OCI-LY3 (cell line): ENCODE data around the gene ATP2C2.
A peak's percentile ranks its signal among the peaks of the same experiment; 100 is the strongest.

ENCODE experiments used
- H2AFZ ChIP-seq: fragments of 200-600, 300-600 bp; shearing (Covaris generic); 2 replicates; pipeline ENCODE4 v1.6.0; 2014; ENCODE audit warnings: antibody characterized with exemption, low read depth, low read length
- H3K27ac ChIP-seq: fragments of 200-600, 300-600 bp; sonication (generic); 2 replicates; pipeline ENCODE4 v1.5.1; 2014; ENCODE audit warnings: mild to moderate bottlenecking, low read length, moderate library complexity, mixed read lengths
- H3K27me3 ChIP-seq: fragments of 200-600, 300-600 bp; sonication (generic); 2 replicates; pipeline ENCODE4 v1.6.1; 2014; ENCODE audit warnings: low read depth, low read length, mixed read lengths
- H3K36me3 ChIP-seq: fragments of 200-600, 300-600 bp; sonication (generic); replicated peaks from 2 replicates; pipeline ENCODE3; 2014; ENCODE audit warnings: low read depth, low read length, mixed read lengths
- H3K4me1 ChIP-seq: fragments of 300-600, 200-600 bp; sonication (generic); 2 replicates; pipeline ENCODE4 v1.6.1; 2014; ENCODE audit warnings: low read length, mixed read lengths
- H3K4me2 ChIP-seq: fragments of 200-600, 300-600 bp; sonication (generic); 2 replicates; pipeline ENCODE4 v1.6.1; 2014; ENCODE audit warnings: low read length, mixed read lengths
- H3K4me3 ChIP-seq: fragments of 300-600, 200-600 bp; sonication (generic); 2 replicates; pipeline ENCODE4 v1.5.1; 2014; ENCODE audit warnings: antibody characterized with exemption, mild to moderate bottlenecking, low read length, moderate library complexity
- H3K79me2 ChIP-seq: fragments of 300-600, 200-600 bp; shearing (Covaris generic); 2 replicates; pipeline ENCODE4 v1.6.1; 2014; ENCODE audit warnings: mild to moderate bottlenecking, low read length, mixed read lengths
- H3K9ac ChIP-seq: fragments of 300-600, 200-600 bp; shearing (Covaris generic); 2 replicates; pipeline ENCODE4 v1.6.0; 2014; ENCODE audit warnings: mild to moderate bottlenecking, low read length, moderate library complexity
- H3K9me3 ChIP-seq: fragments of 200-600, 300-600 bp; shearing (Covaris generic); 2 replicates; pipeline ENCODE4 v1.6.1; 2014; ENCODE audit warnings: low read length, mixed read lengths; ENCODE audit not compliant: insufficient read depth
- H4K20me1 ChIP-seq: fragments of 200-600, 300-600 bp; sonication (generic); 2 replicates; pipeline ENCODE4 v1.6.1; 2016; ENCODE audit warnings: low read length, mixed read lengths; ENCODE audit not compliant: insufficient read depth
- EZH2phosphoT487 ChIP-seq: fragments of 200-600 bp; shearing (Covaris generic); IDR thresholded peaks from 2 replicates; pipeline ENCODE4 v1.6.1; 2018; ENCODE audit warnings: antibody characterized with exemption, mixed run types, low read depth
- TF ChIP-seq, protein P1 (sequence below): fragments of 200-600, 300-600 bp; sonication (generic); IDR thresholded peaks from 2 replicates; pipeline ENCODE4 v1.5.1; 2014; ENCODE audit warnings: antibody characterized with exemption, low read length, low read depth

ATP2C2 gene

GRCh38 chr16:84366208-84366607, 2.1 kb upstream of the ATP2C2 start:
- H3K4me3 ChIP-seq: no peak overlapping the region
- no peak overlapping the region for H2AFZ ChIP-seq
- H3K4me1 ChIP-seq: peaks cover 5% of the 10 kb centered on the region; the same call in 1 of the 2 replicates
- H3K36me3 ChIP-seq: no peaks in the 10 kb centered on the region
- no peak overlapping the region for H3K4me2 ChIP-seq
- no peaks in the 10 kb centered on the region for H4K20me1 ChIP-seq
- H3K27ac ChIP-seq: no peak overlapping the region
- no peaks in the 10 kb centered on the region for H3K79me2 ChIP-seq
- H3K9me3 ChIP-seq: no peaks in the 10 kb centered on the region
- H3K27me3 ChIP-seq: no peaks in the 10 kb centered on the region
- no peak for TF ChIP-seq EZH2phosphoT487
- TF ChIP-seq, protein P1, sequence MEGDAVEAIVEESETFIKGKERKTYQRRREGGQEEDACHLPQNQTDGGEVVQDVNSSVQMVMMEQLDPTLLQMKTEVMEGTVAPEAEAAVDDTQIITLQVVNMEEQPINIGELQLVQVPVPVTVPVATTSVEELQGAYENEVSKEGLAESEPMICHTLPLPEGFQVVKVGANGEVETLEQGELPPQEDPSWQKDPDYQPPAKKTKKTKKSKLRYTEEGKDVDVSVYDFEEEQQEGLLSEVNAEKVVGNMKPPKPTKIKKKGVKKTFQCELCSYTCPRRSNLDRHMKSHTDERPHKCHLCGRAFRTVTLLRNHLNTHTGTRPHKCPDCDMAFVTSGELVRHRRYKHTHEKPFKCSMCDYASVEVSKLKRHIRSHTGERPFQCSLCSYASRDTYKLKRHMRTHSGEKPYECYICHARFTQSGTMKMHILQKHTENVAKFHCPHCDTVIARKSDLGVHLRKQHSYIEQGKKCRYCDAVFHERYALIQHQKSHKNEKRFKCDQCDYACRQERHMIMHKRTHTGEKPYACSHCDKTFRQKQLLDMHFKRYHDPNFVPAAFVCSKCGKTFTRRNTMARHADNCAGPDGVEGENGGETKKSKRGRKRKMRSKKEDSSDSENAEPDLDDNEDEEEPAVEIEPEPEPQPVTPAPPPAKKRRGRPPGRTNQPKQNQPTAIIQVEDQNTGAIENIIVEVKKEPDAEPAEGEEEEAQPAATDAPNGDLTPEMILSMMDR: no peak
- no peak overlapping the region for H3K9ac ChIP-seq

DNA sequence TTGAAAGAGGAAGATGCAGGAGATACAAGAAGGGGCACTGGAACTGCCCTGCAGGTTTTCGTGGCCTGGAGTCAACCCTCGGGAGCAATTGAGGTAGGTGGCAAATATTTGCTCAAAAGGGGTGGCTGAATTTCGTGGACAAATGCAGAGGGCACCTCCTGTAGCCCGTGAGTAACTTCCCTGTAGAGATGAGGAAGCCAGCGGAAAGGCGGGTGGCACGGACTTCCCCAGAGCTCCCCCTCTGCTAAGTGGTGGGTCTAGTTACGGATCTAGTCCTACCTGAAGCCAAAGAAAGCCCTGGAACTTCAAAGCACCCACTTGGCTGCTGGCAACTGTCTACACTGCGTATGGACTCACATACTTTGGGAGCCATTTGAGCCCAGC, 1.0 kb upstream of the ATP2C2 start:
- no peak overlapping the region for H3K27ac ChIP-seq
- no peaks in the 10 kb centered on the region for H3K9me3 ChIP-seq
- H3K36me3 ChIP-seq: no peaks in the 10 kb centered on the region
- no peak overlapping the region for H3K9ac ChIP-seq
- TF ChIP-seq, protein P1: no peak
- no peak for TF ChIP-seq EZH2phosphoT487
- no peak overlapping the region for H2AFZ ChIP-seq
- no peaks in the 10 kb centered on the region for H3K27me3 ChIP-seq
- peaks cover 5% of the 10 kb centered on the region; the same call in 1 of the 2 replicates for H3K4me1 ChIP-seq
- no peaks in the 10 kb centered on the region for H4K20me1 ChIP-seq
- H3K4me2 ChIP-seq: peak overlapping the region; percentile 16; the same call in 1 of the 2 replicates
- no peak overlapping the region for H3K4me3 ChIP-seq
- H3K79me2 ChIP-seq: no peaks in the 10 kb centered on the region

DNA sequence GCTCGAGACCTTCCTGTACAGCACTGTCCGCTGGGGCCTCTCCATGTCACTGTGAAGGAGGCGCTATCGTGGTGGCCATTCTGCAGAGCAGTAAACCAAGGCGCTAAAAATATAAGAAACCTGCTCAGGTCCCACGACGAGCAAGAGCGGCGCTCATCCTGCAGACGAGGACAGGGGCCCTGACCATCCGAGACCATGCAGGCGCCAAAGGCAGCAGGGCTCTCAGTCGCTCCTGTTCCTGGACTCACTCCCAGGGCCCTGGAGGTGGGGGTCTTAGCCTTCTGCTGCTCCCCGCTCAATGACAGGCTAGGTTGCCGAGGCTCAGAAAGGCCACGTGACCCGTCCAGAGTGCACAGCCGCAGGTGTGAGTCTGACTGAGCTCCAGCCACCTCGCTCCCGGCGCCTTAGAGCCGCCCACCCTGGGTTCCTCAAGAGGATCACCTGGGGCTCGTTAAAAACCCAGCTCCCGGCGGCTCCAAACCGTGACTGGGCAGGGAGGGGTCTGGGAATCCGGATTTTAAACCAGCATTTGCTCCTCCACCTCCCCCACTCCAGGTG, 509 bp upstream of the ATP2C2 start:
- Histone ChIP-seq H3K4me2 (no peak overlapping the region), H3K36me3 (no peaks in the 10 kb centered on the region), H3K27me3 (no peaks in the 10 kb centered on the region), H3K9me3 (no peaks in the 10 kb centered on the region), H2AFZ (no peak overlapping the region), H3K79me2 (no peaks in the 10 kb centered on the region), H3K4me1 (peaks cover 5% of the 10 kb centered on the region; the same call in 1 of the 2 replicates), H3K4me3 (no peak overlapping the region), H3K27ac (no peak overlapping the region), H3K9ac (no peak overlapping the region), H4K20me1 (no peaks in the 10 kb centered on the region)
- no peak for TF ChIP-seq EZH2phosphoT487
- TF ChIP-seq, protein P1: no peak

GRCh38 chr16:84369105-84369504, 767 bp downstream of the ATP2C2 start:
- Histone ChIP-seq H2AFZ (no peak overlapping the region), H3K36me3 (no peaks in the 10 kb centered on the region), H3K9ac (no peak overlapping the region), H3K79me2 (no peaks in the 10 kb centered on the region), H4K20me1 (no peaks in the 10 kb centered on the region), H3K9me3 (no peaks in the 10 kb centered on the region), H3K4me3 (no peak overlapping the region), H3K27ac (no peak overlapping the region), H3K27me3 (peaks cover 8% of the 10 kb centered on the region; the same call in 1 of the 2 replicates), H3K4me1 (peaks cover 5% of the 10 kb centered on the region; the same call in 1 of the 2 replicates), H3K4me2 (no peak overlapping the region)
- TF ChIP-seq, protein P1: no peak
- TF ChIP-seq EZH2phosphoT487: no peak
